Sigmoid colon (tissue), 3 donors: ENCODE data around the gene TPRX2.

Experiments used
- CTCF ChIP-seq, 4 experiments: fragments of 450-650 bp in 3 of 4; fragments of 200-600 bp in 1 of 4; IDR thresholded peaks; one replicate each; pipeline ENCODE4 v1.5.1; 2016 to 2019; ENCODE audit warnings: antibody characterized with exemption in 4 of 4, mild to moderate bottlenecking in 3 of 4, moderate library complexity in 2 of 4
- POLR2A ChIP-seq, 2 donors: fragments of 450-650 bp; IDR thresholded peaks; one replicate each; pipeline ENCODE4 v1.6.1; 2016; ENCODE audit warnings: antibody characterized with exemption in 2 of 2, mild to moderate bottlenecking in 2 of 2, moderate library complexity in 2 of 2

DNA sequence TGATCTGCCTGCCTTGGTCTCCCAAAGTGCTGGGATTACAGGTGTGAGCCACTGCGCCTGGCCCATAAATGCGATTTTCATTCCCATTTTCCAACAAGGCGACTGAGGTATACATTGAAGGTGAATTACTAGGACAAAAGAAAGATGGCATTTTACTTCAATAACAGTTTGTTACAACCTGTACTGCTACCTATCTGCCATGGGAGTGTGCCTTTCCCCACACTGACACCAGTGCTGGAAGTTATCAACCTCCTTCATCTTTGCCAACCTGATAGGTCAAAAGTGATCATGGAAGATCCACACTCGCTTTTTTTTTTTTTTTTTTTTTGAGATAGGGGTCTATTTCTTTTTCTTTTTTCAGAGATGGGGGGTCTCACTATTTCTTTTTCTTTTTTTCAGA lies 26.3 kb upstream of the TPRX2 start:
- TF ChIP-seq CTCF (IDR thresholded peaks at IDR 0.05) = no peak
- no peak for TF ChIP-seq POLR2A (IDR thresholded peaks at IDR 0.05)
